HCT116 (cell line): ENCODE measurements around the gene SLC1A6. TPM values are rescaled to one million over a fixed set of nuclear protein-coding genes. Genes with fewer than 3 reads are reported as not detected.

Source experiments
- ATAC-seq: fragments of 200-7000 bp; cut with Tn5 transposase; 2 replicates; pipeline ENCODE4 v1.9.1; 2020; ENCODE audit warnings: mild to moderate bottlenecking, moderate library complexity
- BruUV-seq: library from RNA; stranded (reverse); fragments of 400-500 nt; replicated peaks from 2 replicates; lab custom pipeline; 2021; lab: Mats Ljungman, UMichigan
- CTCF ChIA-PET: fragments of 300-600 bp; sonication (Branson Sonifier 250); formaldehyde crosslinking; loops from one replicate; lab custom pipeline; 2021; ENCODE audit warnings: antibody characterized with exemption; lab: Charles Lee
- POLR2A ChIA-PET: fragments of 300-600, 350-600 bp; sonication (Branson Sonifier 250); formaldehyde crosslinking; loops from one replicate; lab custom pipeline; 2021; ENCODE audit warnings: antibody characterized with exemption; lab: Charles Lee
- RAD21 ChIA-PET, 2 experiments: fragments of 300-600 bp; sonication (Branson Sonifier 250); formaldehyde crosslinking; loops; one replicate each; lab custom pipeline; 2023; ENCODE audit warnings: low total read pairs in 2 of 2; ENCODE audit not compliant: uncharacterized antibody in 2 of 2, unreplicated experiment in 2 of 2, low non-redundant PET in 1 of 2; lab: Charles Lee
- DNase-seq: peaks from one replicate; pipeline ENCODE4 v3.0.0-alpha.2; 2010; ENCODE audit warnings: low read depth, low spot score
- H2AFZ ChIP-seq: fragments of 200-600 bp; shearing (Covaris generic), sonication (generic); 2 replicates; pipeline ENCODE4 v1.6.1; 2017; ENCODE audit warnings: low read depth, mixed run types, mixed read lengths, antibody characterized with exemption, low read length; ENCODE audit not compliant: poor library complexity, severe bottlenecking
- H3K27ac ChIP-seq: 2 replicates; pipeline ENCODE4 v1.5.1; 2012; ENCODE audit warnings: low read depth, low read length
- H3K27me3 ChIP-seq: fragments of 200-600 bp; sonication (generic); 2 replicates; pipeline ENCODE4 v1.6.1; 2016; ENCODE audit warnings: mixed run types, low read length, mixed read lengths; ENCODE audit not compliant: insufficient read depth
- H3K36me3 ChIP-seq, 2 experiments: fragments of 200-500 bp in 1 of 2; fragments of 200-600 bp in 1 of 2; sonication (Bioruptor generic) in 1 of 2; sonication (generic) in 1 of 2; 2 replicates each; pipeline versions ENCODE4 v1.5.1 to v1.6.1; 2014 to 2016; ENCODE audit warnings: low read length in 2 of 2, inconsistent platforms in 1 of 2, mixed read lengths in 1 of 2, mixed run types in 1 of 2; ENCODE audit not compliant: insufficient read depth in 2 of 2, control insufficient read depth in 1 of 2
- H3K4me1 ChIP-seq, 2 experiments: fragments of 200-600 bp in 1 of 2; sonication (generic) in 1 of 2; 2 replicates each; pipeline versions ENCODE4 v1.5.1 to v1.6.1; 2012 to 2017; ENCODE audit warnings: low read length in 2 of 2, inconsistent platforms in 1 of 2, mild to moderate bottlenecking in 1 of 2, mixed read lengths in 1 of 2, mixed run types in 1 of 2, moderate library complexity in 1 of 2; ENCODE audit not compliant: insufficient read depth in 2 of 2, control insufficient read depth in 1 of 2
- H3K4me2 ChIP-seq: fragments of 200-600 bp; sonication (generic); 2 replicates; pipeline ENCODE4 v1.6.1; 2017; ENCODE audit warnings: mixed run types, low read length, mixed read lengths
- H3K4me3 ChIP-seq, 2 experiments: fragments of 200-600 bp in 1 of 2; sonication (generic) in 1 of 2; replicated peaks in 1 of 2; 2 replicates each; pipeline ENCODE4 v1.5.1; 2011 to 2016; ENCODE audit warnings: low read length in 2 of 2, control low read depth in 1 of 2, low read depth in 1 of 2, mild to moderate bottlenecking in 1 of 2, mixed read lengths in 1 of 2, mixed run types in 1 of 2
- H3K79me2 ChIP-seq: fragments of 200-600 bp; sonication (generic); 2 replicates; pipeline ENCODE4 v1.6.1; 2017; ENCODE audit warnings: mild to moderate bottlenecking, mixed run types, low read length, moderate library complexity, mixed read lengths; ENCODE audit not compliant: insufficient read depth
- H3K9ac ChIP-seq: fragments of 200-600 bp; sonication (generic); 2 replicates; pipeline ENCODE4 v1.6.1; 2016; ENCODE audit warnings: low read length, mixed read lengths
- H3K9me2 ChIP-seq: fragments of 200-600 bp; sonication (generic), shearing (Covaris generic); 2 replicates; pipeline ENCODE4 v1.6.1; 2017; ENCODE audit warnings: mixed run types, mild to moderate bottlenecking, moderate library complexity; ENCODE audit not compliant: insufficient read depth
- H3K9me3 ChIP-seq, 2 experiments: fragments of 200-500 bp in 1 of 2; fragments of 200-600 bp in 1 of 2; sonication (Bioruptor generic) in 1 of 2; sonication (generic) in 1 of 2; 2 replicates each; pipeline ENCODE4 v1.6.1; 2014 to 2017; ENCODE audit warnings: low read length in 2 of 2, mixed read lengths in 2 of 2, inconsistent platforms in 1 of 2, low read depth in 1 of 2, mild to moderate bottlenecking in 1 of 2, mixed run types in 1 of 2, moderate library complexity in 1 of 2; ENCODE audit not compliant: control insufficient read depth in 1 of 2, insufficient read depth in 1 of 2
- H4K20me1 ChIP-seq: fragments of 200-600 bp; sonication (generic), shearing (Covaris generic); 2 replicates; pipeline ENCODE4 v1.6.1; 2017; ENCODE audit warnings: mixed run types, mild to moderate bottlenecking, moderate library complexity; ENCODE audit not compliant: insufficient read depth
- CBX3 ChIP-seq: IDR thresholded peaks from 2 replicates; pipeline ENCODE4 v1.6.1; 2012; ENCODE audit warnings: low read depth
- CTCF ChIP-seq, 3 experiments: fragments of 200-600 bp in 1 of 3; sonication (generic) in 1 of 3; IDR thresholded peaks in 2 of 3; conservative IDR thresholded peaks in 1 of 3; 2 replicates each; pipeline ENCODE4 v1.5.1; 2012 to 2017; ENCODE audit warnings: low read depth in 2 of 3, low read length in 2 of 3, antibody characterized with exemption in 1 of 3, borderline replicate concordance in 1 of 3, control low read depth in 1 of 3, mild to moderate bottlenecking in 1 of 3, mixed read lengths in 1 of 3, mixed run types in 1 of 3, moderate library complexity in 1 of 3; ENCODE audit not compliant: insufficient read depth in 1 of 3
- EGR1 ChIP-seq: IDR thresholded peaks from 2 replicates; pipeline ENCODE4 v1.6.1; 2012; ENCODE audit warnings: low read depth
- ELF1 ChIP-seq: IDR thresholded peaks from 2 replicates; pipeline ENCODE4 v1.6.1; 2012; ENCODE audit warnings: low read depth, borderline replicate concordance
- EZH2 ChIP-seq: fragments of 200-600 bp; sonication (generic); IDR thresholded peaks from 2 replicates; pipeline ENCODE4 v1.6.1; 2017; ENCODE audit warnings: antibody characterized with exemption, mixed run types
- JUND ChIP-seq: IDR thresholded peaks from 2 replicates; pipeline ENCODE4 v1.6.1; 2012
- POLR2A ChIP-seq: IDR thresholded peaks from 2 replicates; pipeline ENCODE4 v1.7.0; 2011; ENCODE audit warnings: borderline replicate concordance; ENCODE audit not compliant: insufficient read depth, insufficient read length; ENCODE audit errors: extremely low read depth
- POLR2AphosphoS5 ChIP-seq: IDR thresholded peaks from 2 replicates; pipeline ENCODE4 v1.6.1; 2011; ENCODE audit warnings: mild to moderate bottlenecking, low read depth, low read length, moderate library complexity
- RAD21 ChIP-seq: IDR thresholded peaks from 2 replicates; pipeline ENCODE4 v1.6.1; 2012; ENCODE audit warnings: low read depth, mild to moderate bottlenecking
- SIN3A ChIP-seq: IDR thresholded peaks from 2 replicates; pipeline ENCODE4 v1.6.1; 2012; ENCODE audit warnings: low read depth
- SRF ChIP-seq: IDR thresholded peaks from 2 replicates; pipeline ENCODE4 v1.6.1; 2012; ENCODE audit warnings: low read depth
- TCF7L2 ChIP-seq: IDR thresholded peaks from 2 replicates; pipeline ENCODE4 v1.7.0; 2011; ENCODE audit warnings: borderline replicate concordance, inconsistent platforms; ENCODE audit not compliant: insufficient read depth, insufficient read length; ENCODE audit errors: extremely low read depth
- YY1 ChIP-seq: IDR thresholded peaks from 2 replicates; pipeline ENCODE4 v1.6.1; 2011; ENCODE audit warnings: low read length, low read depth, moderate library complexity, mild to moderate bottlenecking; ENCODE audit not compliant: insufficient replicate concordance; ENCODE audit errors: extremely low read depth
- ZFX ChIP-seq: fragments of 450-650 bp; IDR thresholded peaks from 2 replicates; pipeline ENCODE4 v1.6.1; 2017
- ZNF274 ChIP-seq: fragments of 200-500 bp; sonication (Bioruptor generic); IDR thresholded peaks from 2 replicates; pipeline ENCODE4 v1.6.1; 2014; ENCODE audit warnings: mild to moderate bottlenecking, low read depth, low read length, inconsistent platforms
- intact Hi-C: fragments of 100-400 bp; cut with micrococcal nuclease; formaldehyde crosslinking; loops from 2 replicates; pipeline ENCODE4 v1.10.0; 2022
- total RNA-seq: library from RNA; stranded (reverse); gene quantifications from one replicate; pipeline ENCODE4 v1.2.1, GENCODE V29; 2021; ENCODE audit not compliant: unreplicated experiment
- TF ChIP-seq, protein P1 (sequence below): IDR thresholded peaks from 2 replicates; pipeline ENCODE4 v1.6.1; 2011; ENCODE audit warnings: mild to moderate bottlenecking, low read length, moderate library complexity; ENCODE audit not compliant: insufficient replicate concordance; ENCODE audit errors: extremely low read depth

SLC1A6 gene
- total RNA-seq, 1 experiment from 2014 or later, result not detected

- H3K9ac ChIP-seq, result no peak overlapping the region
- TF ChIP-seq YY1 (no peak), RAD21 (no peak), POLR2AphosphoS5 (no peak), SRF (no peak), TCF7L2 (no peak), ZNF274 (no peak), CBX3 (no peak), ZFX (no peak), ELF1 (no peak), POLR2A (no peak), EZH2 (no peak), SIN3A (no peak), JUND (no peak), EGR1 (no peak), CTCF (IDR thresholded peaks at IDR 0.05 in 2 of 3, conservative IDR thresholded peaks at IDR 0.05 in 1 of 3; ENCODE audit: borderline replicate concordance in 1 of 3, insufficient read depth in 1 of 3, low read depth in 2 of 3, low read length in 2 of 3) (no peak)
- TF ChIP-seq, protein P1, sequence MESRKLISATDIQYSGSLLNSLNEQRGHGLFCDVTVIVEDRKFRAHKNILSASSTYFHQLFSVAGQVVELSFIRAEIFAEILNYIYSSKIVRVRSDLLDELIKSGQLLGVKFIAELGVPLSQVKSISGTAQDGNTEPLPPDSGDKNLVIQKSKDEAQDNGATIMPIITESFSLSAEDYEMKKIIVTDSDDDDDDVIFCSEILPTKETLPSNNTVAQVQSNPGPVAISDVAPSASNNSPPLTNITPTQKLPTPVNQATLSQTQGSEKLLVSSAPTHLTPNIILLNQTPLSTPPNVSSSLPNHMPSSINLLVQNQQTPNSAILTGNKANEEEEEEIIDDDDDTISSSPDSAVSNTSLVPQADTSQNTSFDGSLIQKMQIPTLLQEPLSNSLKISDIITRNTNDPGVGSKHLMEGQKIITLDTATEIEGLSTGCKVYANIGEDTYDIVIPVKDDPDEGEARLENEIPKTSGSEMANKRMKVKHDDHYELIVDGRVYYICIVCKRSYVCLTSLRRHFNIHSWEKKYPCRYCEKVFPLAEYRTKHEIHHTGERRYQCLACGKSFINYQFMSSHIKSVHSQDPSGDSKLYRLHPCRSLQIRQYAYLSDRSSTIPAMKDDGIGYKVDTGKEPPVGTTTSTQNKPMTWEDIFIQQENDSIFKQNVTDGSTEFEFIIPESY, result no peak
- H3K4me1 ChIP-seq, result no peaks in the 10 kb centered on the region
- H3K27ac ChIP-seq, result no peak overlapping the region
- no TSS peak for BruUV-seq
- H3K4me3 ChIP-seq, result no peak overlapping the region
- H3K27me3 ChIP-seq, result no peaks in the 10 kb centered on the region
- RAD21 ChIA-PET, result no interaction called here
- H3K79me2 ChIP-seq, result no peaks in the 10 kb centered on the region
- POLR2A ChIA-PET, result no interaction called here
- H3K9me3 ChIP-seq, result no peaks in the 10 kb centered on the region
- no peak overlapping the region for H3K4me2 ChIP-seq
- CTCF ChIA-PET, result no interaction called here
- H3K36me3 ChIP-seq, result no peaks in the 10 kb centered on the region
- DNase-seq (no peak), ATAC-seq (no peak)
- no peaks in the 10 kb centered on the region for H4K20me1 ChIP-seq
- H2AFZ ChIP-seq, result no peak overlapping the region
- no peaks in the 10 kb centered on the region for H3K9me2 ChIP-seq
- intact Hi-C loops, result no loop called here
Measured at GRCh38 chr19:14950421-14950820, 29.2 kb downstream of the SLC1A6 start.
